ELR (cell line): ENCODE data around the gene CACNA2D4.
"Not testable (repeated sequence)": the region's sequence is repeated elsewhere in the genome, so short reads cannot be mapped to it uniquely, and the experiment has no call there.

Experiments used
- DNase-seq: peaks from one replicate; pipeline ENCODE4 v3.0.0-alpha.2; 2015; ENCODE audit warnings: low read depth

The CACNA2D4 gene

DNA sequence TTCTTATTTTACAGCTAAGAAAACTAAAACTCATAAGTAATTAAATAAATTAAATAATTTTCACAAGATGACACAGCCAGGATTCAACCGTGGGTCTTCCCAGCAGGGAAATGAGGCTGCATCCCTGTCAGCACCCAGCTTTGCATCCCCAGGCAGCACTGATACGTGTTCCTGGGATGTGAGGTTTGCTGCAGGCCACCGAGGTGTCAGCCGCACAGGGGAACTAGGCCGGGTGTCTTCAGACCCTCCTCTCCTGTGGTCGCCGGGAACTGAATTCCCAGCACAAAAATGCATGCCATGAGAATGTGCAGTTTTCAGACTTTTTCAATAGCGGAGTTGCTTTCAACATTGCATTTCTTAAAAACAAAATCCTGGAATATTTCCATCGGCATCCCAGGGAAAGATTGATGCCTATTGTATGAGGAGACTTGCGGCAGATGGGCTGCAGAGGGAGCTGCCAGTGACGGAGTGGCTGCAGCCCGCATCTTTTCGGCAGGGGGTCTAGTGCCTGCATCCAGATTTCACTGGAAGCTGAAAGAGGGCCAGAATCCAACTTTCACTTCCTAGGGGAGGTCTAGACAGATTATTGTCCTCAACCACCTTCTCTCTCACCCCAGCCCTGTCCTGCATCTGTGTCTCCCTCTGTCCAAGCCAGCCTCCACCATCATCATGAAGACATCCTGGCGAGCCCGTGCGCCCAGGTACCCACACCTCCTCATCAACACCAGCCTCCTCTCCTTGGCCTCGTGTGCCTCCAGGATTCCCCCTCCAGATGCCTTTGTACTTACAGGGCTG lies 85.5 kb downstream of the CACNA2D4 start:
- no peak for DNase-seq

DNA sequence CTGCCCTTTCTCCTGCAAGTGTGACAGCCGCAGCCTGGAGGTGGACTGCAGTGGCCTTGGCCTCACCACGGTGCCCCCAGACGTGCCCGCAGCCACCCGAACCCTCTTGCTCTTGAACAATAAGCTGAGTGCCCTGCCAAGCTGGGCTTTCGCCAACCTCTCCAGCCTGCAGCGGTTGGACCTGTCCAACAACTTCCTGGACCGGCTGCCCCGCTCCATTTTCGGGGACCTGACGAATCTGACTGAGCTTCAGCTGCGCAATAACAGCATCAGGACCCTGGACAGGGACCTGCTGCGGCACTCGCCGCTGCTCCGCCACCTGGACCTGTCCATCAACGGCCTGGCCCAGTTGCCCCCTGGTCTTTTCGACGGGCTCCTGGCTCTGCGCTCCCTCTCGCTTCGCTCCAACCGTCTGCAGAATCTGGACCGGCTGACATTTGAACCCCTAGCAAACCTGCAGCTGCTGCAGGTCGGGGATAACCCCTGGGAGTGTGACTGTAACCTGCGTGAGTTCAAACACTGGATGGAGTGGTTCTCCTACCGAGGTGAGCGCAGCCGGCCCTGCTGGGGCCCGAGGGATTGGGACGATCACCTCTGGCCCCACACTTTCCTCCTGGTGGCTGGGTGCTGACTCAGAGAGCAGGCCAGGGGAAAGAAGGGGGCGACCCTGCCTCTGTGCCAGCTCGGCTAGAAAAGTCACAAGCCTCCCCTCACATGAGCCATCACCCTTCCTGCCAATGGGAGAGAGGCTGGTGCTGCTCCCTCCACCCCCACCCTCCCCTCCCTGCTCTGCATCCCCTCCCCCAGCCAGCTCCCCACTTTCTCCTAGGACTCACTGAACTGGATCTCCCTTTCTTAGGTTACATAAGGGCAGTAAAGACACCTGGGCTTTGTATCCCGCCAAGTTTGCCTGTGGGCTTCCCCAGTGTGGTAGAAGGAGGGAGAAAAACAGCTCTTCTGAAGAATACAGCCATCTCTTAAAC lies 87.2 kb downstream of the CACNA2D4 start:
- DNase-seq: peak; percentile 46

GRCh38 chr12:1830401-1830845 lies 88.0 kb downstream of the CACNA2D4 start:
- no peak for DNase-seq

- DNase-seq: no peak
Measured at GRCh38 chr12:1829306-1829900, 89.0 kb downstream of the CACNA2D4 start.

GRCh38 chr12:1828856-1829255 lies 89.6 kb downstream of the CACNA2D4 start:
- DNase-seq: peak; percentile 40

DNA sequence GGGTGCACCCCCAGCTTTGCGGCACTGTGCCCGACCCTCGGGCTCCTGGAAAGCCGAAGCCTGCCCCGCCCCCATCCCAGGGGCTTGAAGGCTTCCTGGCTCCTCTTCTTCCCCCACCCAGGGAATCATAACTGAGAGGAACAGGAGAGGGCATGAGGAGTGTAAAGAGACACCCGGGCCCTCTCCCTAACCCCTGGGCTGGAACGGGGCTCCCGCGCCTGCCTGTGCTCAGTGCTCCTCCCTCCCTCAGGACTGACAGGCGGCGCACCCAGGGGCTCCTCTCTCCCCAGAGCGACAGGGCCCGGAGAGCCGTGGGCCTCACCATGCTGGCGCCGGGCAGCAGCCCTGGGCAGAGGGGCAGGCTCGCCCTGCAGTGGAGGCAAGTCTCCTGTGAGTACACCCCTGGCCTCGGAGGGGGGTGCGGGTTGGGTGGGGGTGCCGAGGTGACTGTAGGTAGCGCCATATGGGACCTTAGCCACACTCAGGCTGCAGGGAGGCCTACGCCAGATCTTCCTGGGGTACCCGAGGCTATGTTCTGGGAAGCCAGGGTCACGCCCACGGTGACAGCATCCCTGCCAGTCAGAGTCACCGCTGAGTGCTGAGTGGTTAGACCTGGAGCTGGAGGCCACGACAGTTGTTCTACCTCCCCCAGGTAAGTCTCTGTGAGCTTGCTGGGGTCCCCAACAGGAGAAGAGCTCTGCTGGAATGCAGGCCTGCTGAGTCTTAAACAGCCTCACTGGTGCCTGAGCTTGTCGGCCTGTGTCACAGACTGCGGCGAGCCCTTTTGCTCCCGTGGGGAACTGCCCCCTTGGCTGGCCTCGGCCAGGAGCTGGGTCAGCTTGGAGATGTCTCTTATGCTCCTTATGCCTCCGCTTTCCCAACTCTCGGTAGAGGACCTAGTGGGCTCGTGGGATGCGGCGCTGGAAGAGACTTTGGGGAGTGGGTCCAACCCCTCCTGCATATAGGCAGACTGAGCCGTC lies 90.3 kb downstream of the CACNA2D4 start:
- no peak for DNase-seq

GRCh38 chr12:1826867-1827705 lies 91.4 kb downstream of the CACNA2D4 start:
- no peak for DNase-seq

DNA sequence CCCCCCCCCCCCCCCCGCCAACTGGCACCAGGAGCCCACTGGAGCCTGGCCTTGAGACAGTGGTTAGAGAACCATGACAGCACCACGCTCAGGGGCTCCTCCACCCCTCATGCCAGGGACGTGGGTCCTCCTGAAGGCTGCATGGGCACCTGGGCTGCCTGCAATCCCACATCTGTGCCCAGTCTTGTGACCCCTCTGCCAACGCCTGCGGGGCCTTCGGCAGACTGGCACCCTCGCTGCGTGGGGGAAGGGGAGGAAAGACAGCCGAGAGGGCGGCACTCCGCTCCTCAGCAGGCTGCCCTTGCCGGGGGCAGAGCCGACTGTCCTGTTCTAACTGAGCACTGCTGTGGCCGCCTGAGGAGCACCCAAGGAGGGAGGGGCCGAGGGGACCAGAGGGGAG lies 92.1 kb downstream of the CACNA2D4 start:
- DNase-seq: no peak

DNA sequence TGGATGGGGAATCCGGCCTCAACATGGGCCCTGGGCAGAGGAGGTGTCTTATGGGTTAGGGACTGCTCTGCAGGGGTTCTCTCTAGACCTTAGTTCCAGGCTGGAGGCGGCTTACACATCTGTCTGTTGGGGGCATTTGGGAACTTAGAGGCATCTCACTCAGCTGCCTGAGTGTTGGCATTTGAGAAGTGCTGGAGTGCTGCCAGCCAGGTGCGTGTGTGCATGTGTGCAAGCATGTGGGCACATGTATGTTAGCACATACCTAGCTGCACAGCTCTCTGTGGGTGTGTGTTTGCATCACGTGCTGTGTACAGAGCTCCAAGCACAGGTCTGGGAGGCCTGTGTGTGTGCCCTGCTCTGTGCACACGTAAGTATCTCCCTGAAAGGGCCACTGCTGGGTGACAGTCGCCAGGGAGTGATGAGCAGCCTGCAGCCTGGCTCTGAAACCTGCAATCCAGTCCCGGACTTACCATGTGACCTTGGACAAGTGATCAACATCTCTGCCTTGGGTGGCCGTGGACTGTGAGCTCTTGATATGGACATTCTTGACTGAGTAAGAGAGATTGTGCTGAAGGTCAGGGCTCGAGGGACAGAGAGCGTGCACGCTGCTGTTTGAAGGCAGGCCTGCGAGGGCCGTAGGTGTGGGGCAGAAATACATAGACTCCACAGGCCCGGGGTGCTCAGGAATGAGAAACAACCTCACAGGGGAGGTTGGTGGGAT lies 92.9 kb downstream of the CACNA2D4 start:
- no peak for DNase-seq

DNA sequence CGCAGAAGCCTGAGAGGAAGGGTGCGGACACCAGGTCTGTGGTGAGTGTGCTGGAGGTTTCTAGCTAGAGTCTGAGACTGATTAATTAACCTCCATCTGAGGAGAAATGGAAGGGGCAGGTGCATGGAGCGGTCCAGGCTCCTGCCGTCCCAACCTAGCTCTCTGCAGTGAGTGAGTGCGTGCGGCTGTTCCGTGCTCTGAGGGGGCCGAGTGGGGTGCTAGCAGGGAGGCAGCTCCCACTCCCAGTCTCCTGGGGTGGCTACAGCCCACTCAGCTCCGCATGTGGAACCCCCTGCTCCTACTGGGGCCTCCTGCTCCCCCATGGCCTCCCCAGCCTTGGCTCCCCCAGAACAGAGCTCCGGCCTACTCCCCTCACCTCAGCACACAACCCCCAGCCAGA lies 95.2 kb downstream of the CACNA2D4 start:
- DNase-seq: no peak

DNA sequence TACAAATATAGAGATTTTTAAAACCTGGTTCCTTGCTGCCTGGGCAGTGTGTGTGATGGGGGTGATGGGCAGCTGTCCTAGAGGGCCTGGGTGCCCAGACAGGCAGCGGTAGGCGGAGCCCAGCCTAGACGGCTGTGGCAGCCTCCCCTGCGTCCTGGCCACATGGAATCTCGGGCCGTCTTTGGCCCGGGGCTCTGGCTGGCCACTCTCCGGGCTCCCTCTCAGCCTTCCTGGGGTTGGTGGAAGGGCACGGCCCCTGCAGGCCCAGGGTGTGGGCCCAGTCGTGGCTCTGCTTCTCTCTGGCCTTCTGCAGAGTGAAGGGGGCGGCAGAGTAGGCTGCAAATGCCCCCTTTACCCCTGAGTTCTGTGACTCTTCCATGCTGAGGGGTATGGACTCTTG lies 95.8 kb downstream of the CACNA2D4 start:
- DNase-seq: no peak

DNA sequence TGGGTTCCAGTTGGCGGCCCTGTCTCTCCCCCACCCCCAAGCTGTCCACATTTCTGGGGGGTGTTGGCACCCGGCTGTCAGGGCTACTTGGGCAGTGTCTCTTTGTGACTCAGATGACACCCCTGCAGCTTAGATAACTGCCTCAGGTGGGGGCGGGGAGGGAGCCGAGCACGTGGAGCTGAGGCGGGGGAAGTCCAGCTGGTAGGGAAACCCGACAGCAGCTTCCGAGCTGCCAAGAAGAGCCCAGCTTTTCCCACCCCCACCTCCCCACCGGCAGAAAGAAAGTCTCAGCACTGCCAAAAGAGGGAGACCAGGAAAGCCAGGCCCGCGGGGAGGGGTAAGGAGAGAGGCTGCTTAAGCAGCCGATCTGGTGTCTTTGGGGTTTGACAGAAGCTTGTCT lies 96.6 kb downstream of the CACNA2D4 start:
- no peak for DNase-seq

- DNase-seq: no peak
Measured at GRCh38 chr12:1820896-1821291, 97.6 kb downstream of the CACNA2D4 start.

GRCh38 chr12:1820191-1820895 lies 98.1 kb downstream of the CACNA2D4 start, which contains the start of gene LRTM2:
TSS of gene LRTM2 (plus strand) at chr12:1820565. CDS start at chr12:1828149, 7,584 bp downstream.
- no peak for DNase-seq

- no peak for DNase-seq
Measured at GRCh38 chr12:1819571-1819970, 98.9 kb downstream of the CACNA2D4 start.

GRCh38 chr12:1819050-1819449 lies 99.4 kb downstream of the CACNA2D4 start:
- no peak for DNase-seq

DNA sequence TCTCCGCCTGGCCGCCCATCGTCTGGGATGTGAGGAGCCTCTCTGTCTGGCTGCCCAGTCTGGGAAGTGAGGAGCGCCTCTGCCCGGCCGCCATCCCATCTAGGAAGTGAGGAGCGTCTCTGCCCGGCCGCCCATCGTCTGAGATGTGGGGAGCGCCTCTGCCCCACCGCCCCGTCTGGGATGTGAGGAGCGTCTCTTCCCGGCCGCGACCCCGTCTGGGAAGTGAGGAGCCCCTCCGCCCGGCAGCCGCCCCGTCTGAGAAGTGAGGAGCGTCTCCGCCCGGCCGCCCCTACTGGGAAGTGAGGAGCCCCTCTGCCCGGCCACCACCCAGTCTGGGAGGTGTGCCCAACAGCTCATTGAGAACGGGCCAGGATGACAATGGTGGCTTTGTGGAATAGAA lies 100.5 kb downstream of the CACNA2D4 start:
- DNase-seq: not testable (repeated sequence)

DNA sequence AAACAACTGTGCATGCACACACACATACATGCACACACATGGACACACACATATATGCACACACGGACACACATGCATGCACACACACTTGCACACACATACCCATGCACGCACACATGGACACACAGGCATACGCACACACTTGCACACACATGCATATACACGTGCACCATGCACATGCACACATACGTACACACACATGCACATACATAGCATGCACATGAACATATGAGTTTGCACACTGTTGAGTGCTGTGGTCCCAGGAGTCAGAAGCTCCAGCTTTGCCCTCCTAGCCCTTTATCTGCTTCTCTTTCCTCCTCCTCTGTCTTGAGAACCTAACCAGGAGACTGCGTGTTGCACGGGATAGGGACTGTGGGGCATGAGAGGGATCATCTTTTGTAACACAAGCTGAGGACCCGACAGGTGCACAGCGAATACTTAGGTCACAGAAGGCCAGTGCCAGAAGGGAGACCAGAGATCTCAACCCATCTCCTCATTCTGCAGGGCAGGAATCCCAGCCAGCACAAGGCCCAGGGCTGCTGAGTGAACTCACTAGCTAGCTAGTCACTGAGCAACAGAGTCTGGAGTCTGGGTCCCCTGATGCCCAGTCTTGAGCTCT lies 101.6 kb downstream of the CACNA2D4 start:
- DNase-seq: no peak
